Measurements from ENCODE around the gene LEF1. TPM values are rescaled to one million over a fixed set of nuclear protein-coding genes. Genes with fewer than 3 reads are reported as not detected.

LEF1 gene
- total RNA-seq, 1 donor from 2014 or later, result 2.8 TPM

GRCh38 chr4:108159845-108160244, 8.9 kb downstream of the LEF1 start:
- DNase-seq (ENCODE audit: low spot score), result no peak
- Mint-ChIP-seq H3K4me3 (ENCODE audit: unreplicated experiment) (no peak overlapping the region), H3K36me3 (ENCODE audit: low read depth) (no peaks in the 10 kb centered on the region), H3K4me1 (ENCODE audit: low read depth) (peaks cover 10% of the 10 kb centered on the region), H3K27ac (ENCODE audit: unreplicated experiment) (no peak overlapping the region), H3K9me3 (ENCODE audit: low read depth) (no peaks in the 10 kb centered on the region), H3K27me3 (ENCODE audit: low read depth) (peaks cover 12% of the 10 kb centered on the region)
- TF ChIP-seq CTCF (IDR thresholded peaks at IDR 0.05), result no peak

- H3K4me3 Mint-ChIP-seq (ENCODE audit: unreplicated experiment), result no peak overlapping the region
- no peak overlapping the region for H3K27ac Mint-ChIP-seq (ENCODE audit: unreplicated experiment)
- DNase-seq (ENCODE audit: low spot score), result no peak
- no peaks in the 10 kb centered on the region for H3K9me3 Mint-ChIP-seq (ENCODE audit: low read depth)
- peaks cover 2% of the 10 kb centered on the region for H3K36me3 Mint-ChIP-seq (ENCODE audit: low read depth)
- H3K4me1 Mint-ChIP-seq (ENCODE audit: low read depth), result peaks cover 13% of the 10 kb centered on the region
- H3K27me3 Mint-ChIP-seq (ENCODE audit: low read depth), result peaks cover 4% of the 10 kb centered on the region
- TF ChIP-seq CTCF (IDR thresholded peaks at IDR 0.05), result no peak
Measured at GRCh38 chr4:108157655-108158054, 11.1 kb downstream of the LEF1 start.

GRCh38 chr4:108156391-108156790, 12.3 kb downstream of the LEF1 start:
- no peak for DNase-seq (ENCODE audit: low spot score)
- Mint-ChIP-seq H3K27me3 (ENCODE audit: low read depth) (peaks cover 1% of the 10 kb centered on the region), H3K4me3 (ENCODE audit: unreplicated experiment) (no peak overlapping the region), H3K9me3 (ENCODE audit: low read depth) (no peaks in the 10 kb centered on the region), H3K27ac (ENCODE audit: unreplicated experiment) (no peak overlapping the region), H3K4me1 (ENCODE audit: low read depth) (peaks cover 13% of the 10 kb centered on the region), H3K36me3 (ENCODE audit: low read depth) (peaks cover 2% of the 10 kb centered on the region)
- no peak for TF ChIP-seq CTCF (IDR thresholded peaks at IDR 0.05)

GRCh38 chr4:108155373-108155772, 13.4 kb downstream of the LEF1 start:
- Mint-ChIP-seq H3K9me3 (ENCODE audit: low read depth) (no peaks in the 10 kb centered on the region), H3K27ac (ENCODE audit: unreplicated experiment) (no peak overlapping the region), H3K4me3 (ENCODE audit: unreplicated experiment) (no peak overlapping the region), H3K4me1 (ENCODE audit: low read depth) (peaks cover 13% of the 10 kb centered on the region), H3K27me3 (ENCODE audit: low read depth) (peaks cover 1% of the 10 kb centered on the region), H3K36me3 (ENCODE audit: low read depth) (peaks cover 2% of the 10 kb centered on the region)
- peak; percentile 50 for TF ChIP-seq CTCF (IDR thresholded peaks at IDR 0.05)
- no peak for DNase-seq (ENCODE audit: low spot score)

- Mint-ChIP-seq H3K4me3 (ENCODE audit: unreplicated experiment) (no peak overlapping the region), H3K27me3 (ENCODE audit: low read depth) (no peaks in the 10 kb centered on the region)
Measured at GRCh38 chr4:108152980-108153379, 15.8 kb downstream of the LEF1 start.

More at GRCh38 chr4:108152980-108153379, 15.8 kb downstream of the LEF1 start:
- DNase-seq (ENCODE audit: low spot score), result no peak
- no peak for TF ChIP-seq CTCF (IDR thresholded peaks at IDR 0.05)
- Mint-ChIP-seq H3K27ac (ENCODE audit: unreplicated experiment) (no peak overlapping the region), H3K4me1 (ENCODE audit: low read depth) (peaks cover 21% of the 10 kb centered on the region), H3K36me3 (ENCODE audit: low read depth) (peaks cover 2% of the 10 kb centered on the region), H3K9me3 (ENCODE audit: low read depth) (no peaks in the 10 kb centered on the region)

Data from chondrocyte (in vitro differentiated cells).